Measurements from ENCODE around the gene WEE1.
"Not testable (repeated sequence)": the region's sequence is repeated elsewhere in the genome, so short reads cannot be mapped to it uniquely, and the experiment has no call there.

The WEE1 gene

DNA sequence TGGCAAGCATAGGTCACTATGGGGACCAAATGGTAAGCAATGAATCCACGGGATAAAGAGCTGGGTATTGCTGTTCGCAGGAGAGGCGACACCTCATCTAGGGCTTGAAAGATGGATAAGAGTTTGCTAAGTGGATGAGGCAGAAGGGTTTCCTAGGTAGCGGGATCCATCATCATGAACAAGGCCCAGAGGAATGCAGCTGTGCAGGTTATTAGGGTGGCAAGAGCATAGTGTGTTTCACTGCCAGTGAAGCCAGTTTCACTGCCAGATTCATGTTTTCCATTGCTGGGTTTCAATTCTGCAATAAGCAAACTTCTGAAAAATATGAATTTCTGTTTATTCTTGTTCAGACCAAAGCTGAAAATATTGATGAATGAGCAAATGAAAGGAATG, 27.2 kb downstream of the WEE1 start:
- no peak for DNase-seq

DNA sequence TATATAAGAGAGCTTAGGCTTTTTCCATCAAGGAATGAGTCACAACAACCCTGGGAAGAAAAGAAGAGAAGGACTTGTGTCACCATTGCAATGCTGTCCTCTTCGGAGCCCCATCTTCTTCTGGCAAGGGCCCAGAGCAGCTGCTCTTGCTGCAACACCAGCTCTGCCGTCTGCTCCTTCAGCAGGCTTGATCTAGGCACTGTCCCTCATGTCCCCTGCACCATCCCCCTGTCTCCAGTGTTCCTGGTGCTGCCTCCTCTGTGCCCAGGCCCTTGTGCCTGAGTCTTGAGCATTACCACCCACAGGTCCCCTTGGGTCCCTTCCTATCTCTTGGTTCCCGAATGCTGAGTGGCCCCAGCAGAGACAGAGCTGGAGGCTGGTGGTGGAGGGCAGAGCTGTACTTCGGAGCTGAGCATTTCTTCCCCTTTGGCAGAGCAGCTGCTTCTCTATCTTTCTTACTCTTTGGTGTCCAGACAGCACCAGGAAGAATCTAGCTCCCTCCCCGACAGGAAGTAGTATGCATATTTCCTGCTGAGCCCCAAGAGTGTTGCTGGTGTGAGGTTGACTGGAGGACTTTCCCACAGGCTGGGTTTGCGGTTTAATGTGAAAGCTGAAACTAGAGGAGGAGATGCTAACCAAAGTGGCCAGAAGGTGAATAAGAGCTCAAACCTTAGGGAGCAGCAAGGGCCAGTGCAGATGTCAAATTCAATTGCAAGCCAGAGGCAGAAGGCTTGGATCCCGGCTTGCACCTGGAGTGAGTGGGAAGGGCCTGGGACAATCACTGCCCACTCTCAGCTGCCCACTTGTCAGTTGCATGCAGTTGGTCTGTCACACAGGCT, 27.8 kb downstream of the WEE1 start:
- DNase-seq, result peak; percentile 29

DNA sequence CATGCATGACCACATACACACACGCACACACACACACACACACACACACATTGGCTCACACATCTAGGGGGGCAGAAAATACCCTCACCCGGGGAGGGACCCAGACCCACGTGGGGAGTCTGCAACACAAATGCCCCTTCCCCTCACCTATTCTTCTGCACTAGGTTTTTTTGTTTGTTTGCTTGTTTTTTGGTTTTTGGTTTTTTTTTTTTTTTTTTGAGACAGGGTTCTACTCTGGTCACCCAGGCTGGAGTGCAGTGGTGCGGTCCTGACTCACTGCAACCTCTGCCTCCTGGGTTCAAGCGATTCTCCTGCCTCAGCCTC, 28.4 kb downstream of the WEE1 start:
- no peak for DNase-seq

DNA sequence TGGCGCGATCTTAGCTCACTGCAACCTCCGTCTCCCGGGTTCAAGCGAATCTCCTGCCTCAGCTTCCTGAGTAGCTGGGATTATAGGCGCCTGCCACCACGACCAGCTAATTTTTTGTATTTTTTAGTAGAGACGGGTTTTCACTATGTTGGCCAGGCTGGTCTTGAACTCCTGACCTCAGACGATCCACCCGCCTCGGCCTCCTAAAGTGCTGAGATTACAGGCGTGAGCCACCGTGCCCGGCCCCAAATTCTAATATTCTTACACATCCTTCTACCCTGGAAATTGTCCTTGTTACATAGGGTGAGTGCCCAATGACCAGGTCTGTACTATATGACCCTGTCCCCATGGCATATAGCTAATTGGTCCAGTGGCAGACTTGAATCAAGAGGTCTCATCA, 29.7 kb downstream of the WEE1 start:
- not testable (repeated sequence) for DNase-seq

DNA sequence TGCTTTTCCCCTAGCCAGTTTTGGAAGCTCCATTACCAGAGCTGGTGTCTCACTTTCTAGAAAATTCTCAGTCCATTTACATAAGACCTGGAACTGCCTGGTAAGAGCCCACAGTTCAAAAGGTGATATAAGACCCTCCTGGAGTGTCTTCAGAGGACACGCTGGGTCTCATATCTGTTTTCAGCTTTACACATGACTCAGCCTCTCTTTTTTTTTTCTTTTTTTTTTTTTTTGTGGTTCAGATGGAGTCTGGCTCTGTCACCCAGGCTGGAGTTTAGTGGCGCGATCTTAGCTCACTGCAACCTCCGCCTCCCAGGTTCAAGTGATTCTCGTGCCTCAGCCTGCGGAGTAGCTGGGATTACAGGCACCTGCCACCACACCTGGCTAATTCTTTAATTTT, 30.7 kb downstream of the WEE1 start:
- DNase-seq, result no peak

DNA sequence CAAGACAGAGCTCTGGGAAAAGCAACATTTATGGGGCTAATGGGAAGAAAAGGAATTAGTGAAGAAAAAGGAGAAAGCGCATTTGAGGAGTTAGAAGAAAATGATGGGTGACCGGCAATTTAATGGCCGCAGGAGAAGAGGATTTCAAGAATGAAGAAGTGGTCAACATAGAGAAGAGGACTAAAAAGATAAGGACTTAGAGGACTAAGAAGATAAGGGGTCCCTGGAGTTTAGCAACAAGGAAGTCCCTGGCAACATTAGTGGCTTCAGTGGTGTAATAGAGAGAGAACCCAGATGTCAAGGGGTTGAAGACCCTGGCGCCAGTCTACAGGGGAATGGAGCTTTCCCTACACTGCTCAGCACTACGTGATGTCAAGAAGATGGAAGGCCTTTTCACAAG, 32.3 kb downstream of the WEE1 start:
- DNase-seq, result no peak

DNA sequence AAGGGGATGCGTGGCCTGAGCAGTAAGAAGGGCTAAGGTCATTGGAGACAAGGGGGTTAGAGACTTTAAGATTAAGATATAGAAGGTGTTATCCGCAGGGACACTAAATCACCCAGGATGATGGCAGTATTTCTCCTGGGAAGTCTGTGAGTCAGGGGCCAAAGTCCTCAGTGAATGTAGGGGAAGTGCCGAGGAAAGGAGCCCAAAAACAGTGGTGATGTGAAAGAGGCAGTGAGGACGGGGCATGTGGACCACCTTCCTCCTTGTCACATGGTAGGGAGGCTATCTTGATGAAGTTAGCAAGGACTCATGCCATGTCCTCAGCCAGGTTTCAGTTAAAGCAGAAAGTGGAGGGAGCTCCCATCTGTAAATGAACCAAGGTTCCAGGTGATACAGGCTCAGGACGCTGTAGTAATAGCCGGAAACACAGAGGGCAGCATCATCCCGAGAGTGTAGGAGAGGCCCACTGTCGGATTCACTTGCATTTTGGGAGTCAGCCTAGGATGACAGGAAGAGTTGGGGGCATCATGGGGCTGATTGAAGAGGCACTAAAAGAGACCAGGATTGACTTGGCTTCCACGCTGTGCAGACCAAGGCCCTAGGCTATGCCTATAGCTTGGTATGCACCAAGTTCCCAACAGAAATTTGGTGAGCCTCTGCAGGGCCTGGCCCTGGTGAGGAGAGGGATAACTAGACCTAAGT, 33.5 kb downstream of the WEE1 start:
- DNase-seq, result no peak

DNA sequence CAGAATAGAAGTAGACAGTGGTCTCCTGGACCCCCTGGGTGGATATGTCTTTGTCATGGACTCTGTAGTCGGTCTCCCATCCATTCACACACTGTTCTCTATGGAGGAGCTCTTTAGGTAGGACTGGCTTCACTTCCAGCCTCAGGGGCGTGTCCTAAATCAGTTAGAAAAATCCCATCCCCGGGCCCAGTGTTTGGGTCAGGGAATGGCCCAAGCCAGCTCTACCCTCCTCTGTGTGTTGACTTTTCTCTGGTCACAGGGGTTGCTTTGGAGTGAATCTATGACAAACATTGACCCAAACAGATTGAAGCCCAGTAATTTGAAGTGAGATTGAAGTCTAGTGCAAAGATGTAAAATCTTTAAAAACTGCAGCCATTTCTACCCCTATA, 34.0 kb downstream of the WEE1 start:
- DNase-seq, result no peak

DNA sequence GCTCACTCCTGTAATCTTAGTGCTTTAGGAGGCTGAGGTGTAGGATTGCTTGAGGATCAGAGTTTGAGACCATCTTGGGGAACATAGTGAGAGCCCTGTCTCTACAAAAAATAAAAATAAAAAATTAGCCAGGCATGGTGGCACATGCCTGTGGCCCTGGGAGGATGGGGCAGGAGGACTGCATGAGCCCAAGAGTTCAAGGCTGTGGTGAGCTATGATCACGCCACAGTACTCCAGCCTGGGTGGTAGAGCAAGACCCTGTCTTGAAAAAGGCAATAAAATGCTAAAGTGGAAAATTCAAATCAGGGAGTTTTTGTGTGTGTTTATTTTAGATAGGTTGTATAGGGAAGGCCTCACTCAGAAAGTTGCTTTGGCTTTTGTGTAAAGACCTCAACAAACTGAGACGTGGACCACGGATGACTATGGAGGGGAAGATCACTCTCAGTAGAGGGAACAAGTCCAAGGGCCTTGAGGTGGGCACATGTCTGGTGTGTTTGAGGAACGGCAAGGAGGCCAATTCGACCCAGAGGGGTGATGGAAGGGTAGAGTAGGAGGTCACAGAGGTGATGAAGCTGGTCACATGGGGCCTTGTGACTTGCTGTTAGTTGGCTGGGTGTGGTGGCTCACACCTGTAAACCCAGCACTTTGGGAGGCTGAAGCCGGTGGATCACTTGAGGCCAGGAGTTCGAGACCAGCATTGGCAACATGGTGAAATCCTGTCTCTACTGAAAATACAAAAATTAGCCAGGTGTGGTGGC, 35.7 kb downstream of the WEE1 start:
- no peak for DNase-seq

DNA sequence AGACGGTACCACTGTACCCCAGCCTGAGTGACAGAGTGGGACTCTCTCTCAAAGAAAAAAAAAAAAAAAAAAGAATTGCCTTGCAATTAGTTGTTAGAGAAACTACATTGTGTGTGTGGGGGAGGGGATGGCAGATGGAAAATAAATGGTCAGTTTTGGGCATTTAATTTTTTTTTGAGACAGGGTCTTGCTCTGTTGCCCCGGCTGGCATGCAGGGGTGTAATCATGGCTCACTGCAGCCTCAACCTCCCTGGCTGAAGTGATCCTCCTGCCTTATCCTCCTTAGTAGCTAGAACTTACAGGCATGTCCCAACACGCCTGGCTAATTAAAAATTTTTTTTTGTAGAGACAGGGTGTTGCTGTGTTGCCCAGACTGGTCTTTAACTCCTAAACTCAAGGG, 36.4 kb downstream of the WEE1 start:
- DNase-seq, result no peak

DNA sequence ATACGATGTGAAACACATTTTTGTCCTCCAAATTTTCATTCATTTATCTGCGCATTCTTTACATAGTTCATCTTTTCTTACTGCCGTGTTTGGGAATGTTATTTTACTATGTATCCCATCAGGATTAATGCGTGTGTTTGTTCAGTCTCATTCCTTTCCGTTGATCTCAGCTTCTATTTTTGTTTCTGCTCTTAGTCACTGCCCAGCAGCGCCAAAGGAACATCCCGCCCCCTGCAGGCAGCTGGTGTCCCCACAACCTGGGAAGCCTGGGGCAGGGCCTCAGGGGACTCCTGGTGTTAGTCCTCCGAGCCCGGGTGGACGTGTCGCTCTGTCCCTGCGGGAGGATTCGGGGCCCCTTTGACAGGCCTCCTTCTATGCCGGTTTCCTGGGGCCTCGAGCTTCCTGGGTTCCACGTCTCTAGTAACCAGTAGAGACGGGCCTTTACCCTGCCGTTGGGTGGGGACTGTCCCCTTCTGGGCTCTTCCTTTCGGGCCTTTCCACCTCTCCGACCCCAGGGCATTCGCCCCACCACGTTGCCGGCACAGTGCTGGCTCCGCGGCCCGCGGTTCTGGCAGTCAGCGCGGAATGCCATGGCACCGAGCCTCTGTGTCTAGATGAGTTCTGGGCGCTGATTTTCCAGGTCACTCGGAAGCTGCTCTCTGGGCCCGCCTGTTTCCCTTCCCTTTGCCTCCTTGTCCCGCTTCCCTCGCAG, 39.8 kb downstream of the WEE1 start:
- DNase-seq, result peak; percentile 98

DNA sequence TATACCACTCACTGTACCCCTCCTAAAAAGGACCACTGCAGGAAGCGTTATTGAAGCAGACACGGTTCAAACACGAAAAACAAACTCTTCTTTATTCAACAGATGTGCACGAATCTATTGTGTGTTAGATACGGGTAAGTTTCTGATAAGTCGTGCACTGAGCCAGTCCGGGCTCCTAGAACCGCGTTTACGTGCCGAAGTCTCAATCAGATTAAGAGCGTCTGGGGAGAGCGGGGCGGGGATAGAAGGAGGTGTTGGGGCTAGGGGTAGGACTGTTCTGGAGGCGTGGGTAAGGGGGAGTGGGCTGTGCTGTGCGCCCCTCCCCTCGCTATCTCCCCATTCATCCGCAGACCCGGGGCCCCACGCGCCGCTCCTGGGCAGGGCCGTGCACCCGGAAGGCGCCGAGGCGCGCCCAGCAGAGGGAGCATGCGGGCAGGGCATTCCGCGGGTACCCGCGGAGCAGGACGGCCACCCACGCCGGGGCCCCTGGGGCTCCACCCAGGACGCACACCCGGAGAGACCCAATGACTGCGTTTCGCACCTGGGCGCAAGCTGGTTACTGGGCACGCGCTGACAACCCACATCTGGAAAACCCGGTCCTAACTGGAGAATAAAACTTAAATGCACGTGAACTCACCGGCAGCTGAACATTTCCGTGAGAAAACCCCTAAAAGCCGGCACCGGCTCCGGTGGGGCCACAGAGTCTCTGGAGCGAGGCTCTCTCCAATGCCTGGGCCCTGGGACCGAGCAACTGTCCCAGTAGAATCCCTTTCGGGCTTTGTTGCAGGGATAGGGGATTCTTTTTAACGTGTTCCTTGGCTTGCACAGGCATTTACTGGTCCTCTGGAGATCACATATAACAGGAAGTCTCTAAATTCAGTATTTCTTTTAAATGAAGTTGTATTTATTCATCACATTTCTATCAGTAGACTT, 40.6 kb downstream of the WEE1 start:
- DNase-seq, result peak; percentile 87

DNA sequence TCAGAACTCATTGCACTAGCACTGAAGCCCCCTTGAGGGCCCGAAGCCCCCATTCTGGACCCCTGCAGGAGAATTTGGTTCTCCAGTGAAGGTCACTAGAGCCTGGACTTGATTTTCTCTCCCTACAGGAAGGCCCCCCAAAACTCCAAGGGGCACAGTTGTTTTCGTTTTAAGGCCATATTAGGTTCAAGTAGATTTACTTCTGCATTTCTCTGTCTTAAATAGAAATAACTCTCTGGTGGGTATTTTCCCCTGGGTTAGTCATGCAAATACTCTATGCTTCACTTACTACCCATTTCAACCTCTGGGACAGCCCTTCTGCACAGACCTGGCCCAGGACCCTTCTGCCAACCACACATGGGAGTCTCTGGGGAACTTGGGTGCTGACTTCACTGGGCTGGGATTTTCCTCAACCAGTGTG, 41.6 kb downstream of the WEE1 start:
- DNase-seq, result no peak

DNA sequence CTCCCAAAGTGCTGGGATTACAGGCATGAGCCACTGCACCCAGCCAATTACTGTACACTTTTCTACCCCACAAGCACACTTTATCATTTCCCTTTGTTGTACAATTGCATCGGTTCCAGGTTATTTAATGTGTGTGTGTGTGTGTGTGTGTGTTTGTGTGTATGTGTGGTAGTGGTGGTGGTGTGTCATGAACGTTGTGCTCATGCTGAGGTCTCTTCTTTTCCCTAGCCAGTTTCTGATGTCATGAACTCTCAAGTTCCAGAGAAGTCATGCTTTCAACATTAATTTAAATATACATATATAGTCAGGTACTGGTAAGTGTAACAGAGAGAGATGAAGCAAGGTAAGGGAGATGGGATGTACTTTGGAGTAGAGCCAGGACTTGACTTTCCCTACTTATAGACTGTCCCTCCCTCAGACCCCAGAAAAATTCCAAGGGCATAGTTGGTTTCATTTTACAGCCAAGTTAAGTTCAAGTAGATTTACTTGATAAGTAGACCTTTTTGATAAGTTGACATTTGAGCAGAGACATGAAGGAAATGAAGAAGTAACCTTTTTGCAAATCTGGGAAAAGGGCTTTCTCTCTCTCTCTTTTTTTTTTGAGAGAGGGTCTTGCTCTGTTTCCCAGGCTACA, 42.7 kb downstream of the WEE1 start:
- DNase-seq, result no peak

DNA sequence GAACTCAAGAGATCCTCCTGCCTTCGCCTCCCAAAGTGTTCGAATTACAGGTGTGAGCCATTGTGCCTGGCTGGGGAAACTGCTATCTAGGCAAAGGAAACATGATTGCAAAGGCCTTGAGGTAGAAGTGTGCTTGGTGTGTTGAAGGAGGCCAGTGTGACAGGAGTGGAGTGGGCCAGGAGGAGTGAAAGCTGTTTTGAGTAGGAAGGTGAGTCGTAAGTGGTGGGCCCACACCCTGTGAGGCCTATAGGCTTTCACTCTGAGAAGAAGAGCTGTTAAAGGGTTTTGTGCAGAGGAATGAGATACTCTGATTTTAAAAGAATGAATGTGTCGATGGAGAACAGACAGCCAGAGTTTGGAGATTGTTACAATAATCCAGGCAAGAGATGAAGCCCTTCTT, 43.4 kb downstream of the WEE1 start:
- no peak for DNase-seq

DNA sequence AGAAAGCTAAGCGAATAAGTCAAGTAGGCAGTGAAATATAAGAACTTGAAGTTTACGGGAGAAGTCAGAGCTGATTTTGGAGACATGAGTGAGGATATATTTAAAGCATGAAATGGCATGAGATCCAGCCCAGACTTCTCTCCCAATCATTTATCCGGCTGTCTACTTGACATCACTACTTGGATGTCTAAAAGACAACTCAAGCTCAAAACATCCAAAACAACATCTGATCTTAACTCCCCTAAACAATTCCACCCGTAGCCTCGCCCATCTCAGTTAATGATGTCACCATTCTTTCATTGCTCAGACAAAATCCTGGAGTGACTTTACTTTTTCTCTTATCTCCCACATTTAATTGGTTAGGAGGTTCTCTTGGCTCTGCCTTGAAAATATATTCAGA, 44.5 kb downstream of the WEE1 start:
- peak; percentile 52 for DNase-seq

DNA sequence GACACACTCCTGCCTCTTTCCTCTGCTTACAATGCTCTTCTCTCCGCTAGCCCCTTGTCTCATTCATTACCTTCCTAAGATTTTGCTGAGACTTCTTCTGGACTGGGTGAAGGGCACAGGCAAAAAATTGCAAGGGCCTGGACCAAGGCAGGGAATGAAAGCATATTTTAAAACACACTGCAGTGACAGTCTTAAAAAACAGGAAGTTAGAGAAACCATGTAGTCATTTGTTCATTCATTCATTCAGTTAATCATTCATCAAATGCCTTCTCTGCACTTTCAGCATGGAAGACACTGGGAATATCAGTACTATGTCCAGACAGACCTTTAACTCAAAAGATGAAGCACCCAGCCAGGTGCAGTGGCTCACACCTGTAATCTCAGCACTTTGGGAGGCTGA, 45.5 kb downstream of the WEE1 start:
- no peak for DNase-seq

DNA sequence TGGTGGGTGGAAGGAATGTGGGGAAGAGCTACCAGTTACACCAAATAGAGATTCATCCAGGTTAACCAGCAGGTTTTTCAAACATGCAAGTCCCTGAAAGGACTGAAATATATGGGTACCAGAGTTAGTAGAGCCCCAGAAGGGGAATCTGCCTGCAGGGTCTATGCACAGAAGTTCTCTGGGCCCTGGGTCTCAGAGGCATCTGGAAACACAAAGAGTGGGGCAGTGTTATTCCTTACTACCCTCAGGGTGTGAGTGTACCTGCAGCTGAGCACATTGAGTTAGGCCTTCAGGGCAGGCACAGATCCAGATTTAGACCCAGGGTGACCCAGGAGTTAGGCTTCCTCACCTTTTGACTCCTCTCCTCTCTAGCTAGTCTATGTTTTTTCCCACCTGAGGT, 46.5 kb downstream of the WEE1 start:
- no peak for DNase-seq

DNA sequence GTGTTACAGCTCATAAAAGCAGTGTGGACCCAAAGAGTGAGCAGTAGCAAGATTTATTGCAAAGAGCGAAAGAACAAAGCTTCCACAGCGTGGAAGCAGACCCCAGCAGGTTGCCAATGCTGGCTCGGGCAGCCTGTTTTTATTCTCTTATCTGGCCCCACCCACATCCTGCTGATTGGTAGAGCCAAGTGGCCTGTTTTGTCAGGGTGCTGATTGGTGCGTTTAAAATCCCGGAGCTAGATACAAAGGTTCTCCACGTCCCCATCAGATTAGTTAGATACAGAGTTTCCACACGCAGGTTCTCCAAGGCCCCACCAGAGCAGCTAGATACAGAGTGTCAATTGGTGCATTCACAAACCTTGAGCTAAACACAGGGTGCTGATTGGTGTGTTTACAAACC, 48.9 kb downstream of the WEE1 start:
- DNase-seq, result not testable (repeated sequence)

DNA sequence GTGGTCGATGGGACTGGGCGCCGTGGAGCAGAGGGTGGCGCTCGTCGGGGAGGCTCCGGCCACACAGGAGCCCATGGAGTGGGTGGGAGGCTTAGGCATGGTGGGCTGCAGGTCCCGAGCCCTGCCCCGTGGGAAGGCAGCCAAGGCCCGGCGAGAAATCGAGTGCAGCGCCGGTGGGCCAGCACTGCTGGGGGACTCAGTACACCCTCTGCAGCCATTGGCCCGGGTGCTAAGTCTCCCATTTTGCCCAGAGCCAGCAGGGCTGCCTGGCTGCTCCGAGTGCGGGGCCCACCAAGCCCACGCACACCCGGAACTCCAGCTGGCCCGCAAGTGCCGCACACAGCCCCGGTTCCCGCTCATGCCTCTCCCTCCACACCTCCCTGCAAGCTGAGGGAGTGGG, 49.6 kb downstream of the WEE1 start:
- not testable (repeated sequence) for DNase-seq

DNA sequence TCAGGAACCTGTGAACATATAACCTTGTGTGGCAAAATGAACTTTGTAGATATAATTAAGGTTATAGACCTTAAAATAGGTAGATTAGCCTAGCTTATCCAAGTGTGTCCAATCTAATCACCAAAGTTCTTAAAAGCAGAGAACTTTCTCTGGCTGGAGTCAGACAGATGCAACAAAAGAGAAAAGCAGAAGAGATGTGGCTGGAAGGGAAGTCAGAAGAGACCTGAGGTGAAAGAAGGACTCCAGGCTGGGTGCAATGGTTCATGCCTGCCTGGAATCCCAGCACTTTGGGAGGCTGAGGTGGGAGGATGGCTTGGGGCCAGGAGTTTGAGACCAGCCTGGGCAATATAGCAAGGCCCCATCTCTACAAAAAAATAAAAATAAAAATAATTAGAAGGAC, 51.0 kb downstream of the WEE1 start:
- DNase-seq, result no peak

DNA sequence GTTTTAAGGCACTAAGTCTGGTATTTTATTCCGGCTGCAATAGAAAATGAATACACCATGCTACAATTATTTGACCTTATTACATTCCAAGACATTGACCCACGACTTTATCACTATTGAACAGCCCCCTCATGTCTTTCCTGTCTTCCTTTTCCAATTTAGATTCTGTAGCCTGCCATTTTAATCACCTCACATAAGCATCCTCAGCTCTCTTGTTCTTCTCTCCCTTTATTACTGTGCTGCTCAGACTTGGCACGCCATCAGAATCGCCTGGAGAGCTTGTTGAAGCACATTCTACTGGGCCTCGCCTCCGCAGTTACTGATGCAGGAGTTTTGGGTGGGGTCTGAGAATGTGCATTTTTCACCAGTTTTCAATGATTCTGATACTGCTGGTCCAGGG, 51.7 kb downstream of the WEE1 start:
- no peak for DNase-seq

All from HCEC 1CT (cell line).